WTC11 (cell line): Measurements from ENCODE around the gene TTR. TPM values are rescaled to one million over a fixed set of nuclear protein-coding genes. Genes with fewer than 3 reads are reported as not detected.

Experiments
- ATAC-seq: fragments of 200-7000 bp; cut with Tn5 transposase; 2 replicates; pipeline ENCODE4 v1.10.0; 2021; ENCODE audit warnings: mild to moderate bottlenecking, moderate library complexity
- CTCF ChIA-PET: fragments of 300-600 bp; sonication (Branson Sonifier 250); formaldehyde crosslinking; loops from one replicate; lab custom pipeline; 2021; ENCODE audit warnings: antibody characterized with exemption; lab: Charles Lee
- POLR2A ChIA-PET: fragments of 350-600 bp; sonication (Branson Sonifier 250); formaldehyde crosslinking; loops from one replicate; lab custom pipeline; 2021; ENCODE audit warnings: antibody characterized with exemption; lab: Charles Lee
- DNase-seq: peaks from one replicate; pipeline ENCODE4 v3.0.0; 2021; ENCODE audit warnings: low spot score
- H3K27ac Mint-ChIP-seq: 2 replicates; pipeline ENCODE4 v1.8.0; 2021; ENCODE audit warnings: mixed read lengths
- H3K27me3 Mint-ChIP-seq: 2 replicates; pipeline ENCODE4 v1.8.0; 2021; ENCODE audit warnings: low read depth, mild to moderate bottlenecking, moderate library complexity, mixed read lengths
- H3K36me3 Mint-ChIP-seq: 2 replicates; pipeline ENCODE4 v1.8.0; 2021; ENCODE audit warnings: mixed read lengths
- H3K4me1 Mint-ChIP-seq: 2 replicates; pipeline ENCODE4 v1.8.0; 2022; ENCODE audit warnings: mixed read lengths
- H3K4me3 Mint-ChIP-seq: 2 replicates; pipeline ENCODE4 v1.8.0; 2021; ENCODE audit warnings: mild to moderate bottlenecking, moderate library complexity, mixed read lengths
- H3K9me3 Mint-ChIP-seq: 2 replicates; pipeline ENCODE4 v1.8.0; 2021; ENCODE audit warnings: mixed read lengths
- AFF4 ChIP-seq: sonication (generic); formaldehyde crosslinking; IDR thresholded peaks from 2 replicates; pipeline ENCODE4 v1.8.1; 2023; ENCODE audit warnings: mild to moderate bottlenecking, missing genetic modification reagents, borderline replicate concordance
- ATF2 ChIP-seq: sonication (generic); formaldehyde crosslinking; IDR thresholded peaks from 2 replicates; pipeline ENCODE4 v1.8.1; 2022; ENCODE audit warnings: low read depth, missing genetic modification reagents, borderline replicate concordance
- CBFB ChIP-seq: sonication (generic); formaldehyde crosslinking; IDR thresholded peaks from 2 replicates; pipeline ENCODE4 v1.8.1; 2022; ENCODE audit warnings: mild to moderate bottlenecking, low read depth, missing genetic modification reagents
- HMGXB4 ChIP-seq: sonication (generic); formaldehyde crosslinking; IDR thresholded peaks from 2 replicates; pipeline ENCODE4 v1.8.1; 2023; ENCODE audit warnings: mild to moderate bottlenecking, moderate library complexity, missing genetic modification reagents
- IRF1 ChIP-seq: sonication (generic); formaldehyde crosslinking; IDR thresholded peaks from 2 replicates; pipeline ENCODE4 v1.8.0; 2023; ENCODE audit warnings: missing genetic modification reagents
- NFE2L1 ChIP-seq: sonication (generic); formaldehyde crosslinking; IDR thresholded peaks from 2 replicates; pipeline ENCODE4 v1.8.1; 2023; ENCODE audit warnings: missing genetic modification reagents
- NFYB ChIP-seq: sonication (generic); formaldehyde crosslinking; conservative IDR thresholded peaks from 2 replicates; pipeline ENCODE4 v1.8.0; 2022; ENCODE audit warnings: low read depth, missing genetic modification reagents
- PRRX2 ChIP-seq: fragments of 250-450 bp; sonication (Bioruptor Pico); IDR thresholded peaks from 2 replicates; pipeline ENCODE4 v1.8.0; 2021; ENCODE audit warnings: mild to moderate bottlenecking
- RELA ChIP-seq: sonication (generic); formaldehyde crosslinking; IDR thresholded peaks from 2 replicates; pipeline ENCODE4 v1.8.1; 2022; ENCODE audit warnings: missing genetic modification reagents, mild to moderate bottlenecking, borderline replicate concordance
- TCF7 ChIP-seq: sonication (generic); formaldehyde crosslinking; IDR thresholded peaks from 2 replicates; pipeline ENCODE4 v1.8.0; 2022; ENCODE audit warnings: mild to moderate bottlenecking, low read depth, missing genetic modification reagents, moderate library complexity
- TEAD4 ChIP-seq: sonication (generic); formaldehyde crosslinking; IDR thresholded peaks from 2 replicates; pipeline ENCODE4 v1.8.0; 2022; ENCODE audit warnings: mild to moderate bottlenecking, missing genetic modification reagents
- ZBTB21 ChIP-seq: sonication (generic); formaldehyde crosslinking; IDR thresholded peaks from 2 replicates; pipeline ENCODE4 v1.8.1; 2023; ENCODE audit warnings: mild to moderate bottlenecking, missing genetic modification reagents, borderline replicate concordance
- ZNF121 ChIP-seq: sonication (generic); formaldehyde crosslinking; IDR thresholded peaks from 2 replicates; pipeline ENCODE4 v1.8.0; 2023; ENCODE audit warnings: missing genetic modification reagents
- ZSCAN18 ChIP-seq: fragments of 250-450 bp; sonication (Bioruptor Pico); IDR thresholded peaks from 2 replicates; pipeline ENCODE4 v2.1.2; 2022; ENCODE audit warnings: mild to moderate bottlenecking, moderate library complexity
- total RNA-seq: library from RNA; stranded (reverse); gene quantifications from 3 replicates; pipeline ENCODE4 v1.2.3, GENCODE V29; 2021

The TTR gene
- total RNA-seq, 1 experiment from 2014 or later, result 1.0 TPM

- Mint-ChIP-seq H3K4me3 (no peak overlapping the region), H3K27me3 (no peaks in the 10 kb centered on the region), H3K4me1 (no peaks in the 10 kb centered on the region), H3K27ac (no peak overlapping the region), H3K36me3 (peaks cover 48% of the 10 kb centered on the region), H3K9me3 (peaks cover 24% of the 10 kb centered on the region)
- no peak for DNase-seq
- CTCF ChIA-PET, result interaction anchor here (1.1 kb wide), 1 partner anchor 16 kb away, joined by 8 read pairs; no protein-coding TSS in a partner anchor
- TF ChIP-seq CBFB (CRISPR knock-in tag) (no peak), ZNF121 (CRISPR knock-in tag) (peak; percentile 68)
- no peak for ATAC-seq
- POLR2A ChIA-PET, result no interaction called here
These were observed 34.7 kb downstream of the TTR start for GRCh38 chr18:31626409-31626808.

GRCh38 chr18:31630549-31630948, 38.9 kb downstream of the TTR start:
- no peaks in the 10 kb centered on the region for H3K27me3 Mint-ChIP-seq
- no peak for ATAC-seq
- TF ChIP-seq PRRX2 (CRISPR knock-in tag) (no peak), NFYB (CRISPR knock-in tag) (no peak), IRF1 (CRISPR knock-in tag) (no peak), TCF7 (CRISPR knock-in tag) (no peak), HMGXB4 (CRISPR knock-in tag) (no peak), ZBTB21 (no peak), RELA (CRISPR knock-in tag) (no peak)
- POLR2A ChIA-PET, result no interaction called here
- H3K36me3 Mint-ChIP-seq, result peaks cover 57% of the 10 kb centered on the region
- H3K27ac Mint-ChIP-seq, result no peak overlapping the region
- DNase-seq, result no peak
- no peak overlapping the region for H3K4me3 Mint-ChIP-seq
- peaks cover 8% of the 10 kb centered on the region; the same call in 1 of the 2 replicates for H3K4me1 Mint-ChIP-seq
- CTCF ChIA-PET, result no interaction called here
- peaks cover 24% of the 10 kb centered on the region for H3K9me3 Mint-ChIP-seq

- CTCF ChIA-PET, result no interaction called here
- ATAC-seq (no peak), DNase-seq (no peak)
- peaks cover 19% of the 10 kb centered on the region for H3K9me3 Mint-ChIP-seq
- H3K4me1 Mint-ChIP-seq, result peaks cover 8% of the 10 kb centered on the region; the same call in 1 of the 2 replicates
- no peak overlapping the region for H3K4me3 Mint-ChIP-seq
- TF ChIP-seq AFF4 (CRISPR knock-in tag), result no peak
- TF ChIP-seq NFE2L1, result no peak
- TF ChIP-seq ZSCAN18 (CRISPR knock-in tag), result no peak
- TF ChIP-seq TCF7 (CRISPR knock-in tag), result no peak
- TF ChIP-seq TEAD4 (CRISPR knock-in tag), result no peak
- no peak for TF ChIP-seq ATF2
- H3K36me3 Mint-ChIP-seq, result peaks cover 56% of the 10 kb centered on the region
- no peaks in the 10 kb centered on the region for H3K27me3 Mint-ChIP-seq
- H3K27ac Mint-ChIP-seq, result no peak overlapping the region
- POLR2A ChIA-PET, result interaction anchor here (0.6 kb wide), 1 partner anchor 79 kb away, joined by 3 read pairs; no protein-coding TSS in a partner anchor
These were observed 39.8 kb downstream of the TTR start for GRCh38 chr18:31631526-31631925.
